ENCODE data around the gene ANKDD1A.

Gene ANKDD1A

DNA sequence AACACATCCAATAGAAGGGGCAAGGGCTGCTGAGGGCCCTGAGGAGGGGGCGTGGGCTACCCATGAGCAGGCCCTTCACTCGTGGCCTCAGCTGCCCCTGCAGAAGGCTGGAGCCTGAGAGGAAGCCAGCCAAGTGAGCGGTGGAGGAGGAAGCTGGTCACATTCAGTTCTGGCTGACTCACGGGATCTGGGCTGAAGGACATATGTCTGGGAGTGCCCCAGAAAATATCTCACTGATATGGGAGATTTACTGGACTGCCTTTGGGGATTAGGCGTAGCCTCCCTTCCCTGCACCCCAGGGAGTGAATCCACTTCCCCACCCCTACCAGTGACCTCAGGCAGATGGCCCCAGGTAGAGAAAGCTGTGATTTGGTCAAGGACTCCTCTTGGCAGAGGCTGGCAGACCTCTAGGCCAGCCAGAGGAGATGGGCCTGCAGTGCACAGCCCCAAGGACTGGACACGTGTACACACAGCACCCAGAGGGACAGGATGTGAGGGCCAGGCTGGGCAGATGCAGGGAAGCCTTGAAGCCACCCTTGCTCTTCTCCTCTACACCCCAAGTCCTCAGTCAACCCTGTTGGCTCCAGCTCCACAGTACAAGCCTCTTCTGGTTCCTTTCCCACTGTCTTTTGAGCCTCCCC lies 14.2 kb upstream of the ANKDD1A start:
- H3K36me3 ChIP-seq (ENCODE audit: low read length): no peaks in the 10 kb centered on the region
- H3K27me3 ChIP-seq (ENCODE audit: low read length): no peaks in the 10 kb centered on the region
- no peak overlapping the region for H3K27ac ChIP-seq (ENCODE audit: low read depth, low read length)
- TF ChIP-seq EZH2phosphoT487 (conservative IDR thresholded peaks at IDR 0.05; ENCODE audit: low read length): no peak
- TF ChIP-seq, protein P1, sequence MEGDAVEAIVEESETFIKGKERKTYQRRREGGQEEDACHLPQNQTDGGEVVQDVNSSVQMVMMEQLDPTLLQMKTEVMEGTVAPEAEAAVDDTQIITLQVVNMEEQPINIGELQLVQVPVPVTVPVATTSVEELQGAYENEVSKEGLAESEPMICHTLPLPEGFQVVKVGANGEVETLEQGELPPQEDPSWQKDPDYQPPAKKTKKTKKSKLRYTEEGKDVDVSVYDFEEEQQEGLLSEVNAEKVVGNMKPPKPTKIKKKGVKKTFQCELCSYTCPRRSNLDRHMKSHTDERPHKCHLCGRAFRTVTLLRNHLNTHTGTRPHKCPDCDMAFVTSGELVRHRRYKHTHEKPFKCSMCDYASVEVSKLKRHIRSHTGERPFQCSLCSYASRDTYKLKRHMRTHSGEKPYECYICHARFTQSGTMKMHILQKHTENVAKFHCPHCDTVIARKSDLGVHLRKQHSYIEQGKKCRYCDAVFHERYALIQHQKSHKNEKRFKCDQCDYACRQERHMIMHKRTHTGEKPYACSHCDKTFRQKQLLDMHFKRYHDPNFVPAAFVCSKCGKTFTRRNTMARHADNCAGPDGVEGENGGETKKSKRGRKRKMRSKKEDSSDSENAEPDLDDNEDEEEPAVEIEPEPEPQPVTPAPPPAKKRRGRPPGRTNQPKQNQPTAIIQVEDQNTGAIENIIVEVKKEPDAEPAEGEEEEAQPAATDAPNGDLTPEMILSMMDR (IDR thresholded peaks at IDR 0.05; ENCODE audit: insufficient read depth, low read length, poor library complexity, severe bottlenecking): no peak
- no peaks in the 10 kb centered on the region for H3K9me2 ChIP-seq (replicated peaks; ENCODE audit: insufficient read depth, low read length)
- no peak overlapping the region for H3K4me3 ChIP-seq (ENCODE audit: insufficient read depth, low read length, poor library complexity, severe bottlenecking)
- no peaks in the 10 kb centered on the region for H4K20me1 ChIP-seq (ENCODE audit: low read depth, low read length)
- H3K4me2 ChIP-seq (ENCODE audit: low read depth, low read length, poor library complexity, severe bottlenecking): no peak overlapping the region
- peaks cover 6% of the 10 kb centered on the region; the same call in 1 of the 2 replicates for H3K9me3 ChIP-seq (ENCODE audit: insufficient read depth, low read length)
- no peaks in the 10 kb centered on the region for H3K79me2 ChIP-seq (ENCODE audit: insufficient read depth, low read length)
- H2AFZ ChIP-seq (ENCODE audit: low read depth, low read length, severe bottlenecking): no peak overlapping the region
- peaks cover 35% of the 10 kb centered on the region for H3F3A ChIP-seq (ENCODE audit: insufficient read depth)
- H3K9ac ChIP-seq (ENCODE audit: low read length): no peak overlapping the region

DNA sequence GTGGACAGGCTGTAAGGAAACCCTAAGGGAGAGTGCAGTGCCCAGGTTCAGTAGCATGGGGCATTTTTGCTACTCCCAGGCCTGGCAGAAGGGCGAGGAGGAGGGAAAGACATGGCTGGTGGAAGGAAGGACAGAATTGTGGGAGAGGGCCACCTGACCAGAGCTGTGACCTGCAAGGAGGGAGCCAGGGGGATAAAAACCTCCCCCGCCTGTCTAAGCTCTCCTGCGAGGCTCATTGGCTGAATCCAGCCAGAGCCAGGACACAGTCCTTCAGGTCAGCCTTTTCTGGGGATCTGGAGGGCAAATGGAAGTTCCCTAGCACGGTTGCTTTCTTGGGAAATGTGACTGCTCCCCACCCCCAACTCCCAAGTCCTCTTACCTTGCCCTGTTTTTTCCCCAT lies 13.3 kb upstream of the ANKDD1A start:
- H3K9me2 ChIP-seq (replicated peaks; ENCODE audit: insufficient read depth, low read length): no peaks in the 10 kb centered on the region
- H4K20me1 ChIP-seq (ENCODE audit: low read depth, low read length): no peaks in the 10 kb centered on the region
- no peaks in the 10 kb centered on the region for H3K27me3 ChIP-seq (ENCODE audit: low read length)
- no peak overlapping the region for H3K4me2 ChIP-seq (ENCODE audit: low read depth, low read length, poor library complexity, severe bottlenecking)
- H3K9ac ChIP-seq (ENCODE audit: low read length): no peak overlapping the region
- peaks cover 25% of the 10 kb centered on the region for H3F3A ChIP-seq (ENCODE audit: insufficient read depth)
- H3K4me3 ChIP-seq (ENCODE audit: insufficient read depth, low read length, poor library complexity, severe bottlenecking): no peak overlapping the region
- H3K9me3 ChIP-seq (ENCODE audit: insufficient read depth, low read length): peaks cover 6% of the 10 kb centered on the region; the same call in 1 of the 2 replicates
- H2AFZ ChIP-seq (ENCODE audit: low read depth, low read length, severe bottlenecking): no peak overlapping the region
- TF ChIP-seq, protein P1 (IDR thresholded peaks at IDR 0.05; ENCODE audit: insufficient read depth, low read length, poor library complexity, severe bottlenecking): no peak
- TF ChIP-seq EZH2phosphoT487 (conservative IDR thresholded peaks at IDR 0.05; ENCODE audit: low read length): no peak
- H3K36me3 ChIP-seq (ENCODE audit: low read length): no peaks in the 10 kb centered on the region
- no peak overlapping the region for H3K27ac ChIP-seq (ENCODE audit: low read depth, low read length)
- H3K79me2 ChIP-seq (ENCODE audit: insufficient read depth, low read length): no peaks in the 10 kb centered on the region

DNA sequence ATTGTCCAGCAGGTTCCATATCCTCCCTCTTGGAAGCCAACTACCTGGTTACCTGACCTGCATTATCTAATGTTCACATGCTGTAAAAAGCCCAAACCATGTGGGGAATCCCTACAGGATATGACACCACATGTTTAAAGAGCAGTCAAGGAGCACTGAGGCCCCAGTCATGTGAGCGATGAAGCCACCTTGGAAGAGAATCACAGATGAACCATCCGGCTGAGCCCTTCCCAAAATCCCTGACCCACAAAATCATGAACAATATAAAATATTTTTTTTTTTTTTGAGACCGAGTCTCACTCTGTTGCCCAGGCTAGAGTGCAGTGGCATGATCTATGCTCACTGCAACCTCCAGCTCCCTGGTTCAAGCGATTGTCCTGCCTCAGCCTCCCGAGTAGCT lies 10.6 kb upstream of the ANKDD1A start:
- Histone ChIP-seq H3K79me2 (ENCODE audit: insufficient read depth, low read length) (no peaks in the 10 kb centered on the region), H3K36me3 (ENCODE audit: low read length) (no peaks in the 10 kb centered on the region), H3K27ac (ENCODE audit: low read depth, low read length) (no peak overlapping the region), H4K20me1 (ENCODE audit: low read depth, low read length) (no peaks in the 10 kb centered on the region), H2AFZ (ENCODE audit: low read depth, low read length, severe bottlenecking) (no peak overlapping the region), H3K4me3 (ENCODE audit: insufficient read depth, low read length, poor library complexity, severe bottlenecking) (no peak overlapping the region), H3K27me3 (ENCODE audit: low read length) (no peaks in the 10 kb centered on the region), H3K9me2 (replicated peaks; ENCODE audit: insufficient read depth, low read length) (no peaks in the 10 kb centered on the region), H3K9me3 (ENCODE audit: insufficient read depth, low read length) (peaks cover 6% of the 10 kb centered on the region; the same call in 1 of the 2 replicates), H3K4me2 (ENCODE audit: low read depth, low read length, poor library complexity, severe bottlenecking) (no peak overlapping the region), H3F3A (ENCODE audit: insufficient read depth) (peaks cover 3% of the 10 kb centered on the region), H3K9ac (ENCODE audit: low read length) (no peak overlapping the region)
- TF ChIP-seq, protein P1 (IDR thresholded peaks at IDR 0.05; ENCODE audit: insufficient read depth, low read length, poor library complexity, severe bottlenecking): no peak
- TF ChIP-seq EZH2phosphoT487 (conservative IDR thresholded peaks at IDR 0.05; ENCODE audit: low read length): no peak
